K562 (cell line): Measurements from ENCODE around the gene FHIT. TPM values are rescaled to one million over a fixed set of nuclear protein-coding genes. Genes with fewer than 3 reads are reported as not detected.

Experiments used
- ATAC-seq: fragments of 200-7000 bp; cut with Tn5 transposase; 3 replicates; pipeline ENCODE4 v1.9.1; 2020; ENCODE audit warnings: moderate library complexity
- BruUV-seq: library from RNA; stranded (reverse); fragments of 400-500 nt; replicated peaks from 2 replicates; lab custom pipeline; 2021; lab: Mats Ljungman, UMichigan
- CTCF ChIA-PET: fragments of 300-600 bp; formaldehyde crosslinking; extraction: SDS; loops from one replicate; lab custom pipeline; 2021; ENCODE audit warnings: low intra/inter-chr PET ratio; lab: Yijun Ruan, JAX
- POLR2A ChIA-PET: fragments of 300-600, 350-650 bp; sonication (Branson Sonifier 250); formaldehyde crosslinking; extraction: SDS; loops from one replicate; lab custom pipeline; 2021; ENCODE audit warnings: antibody characterized with exemption, inconsistent platforms; lab: Yijun Ruan, JAX
- DNase-seq, 4 experiments: peaks; one replicate each; pipeline versions ENCODE4 v3.0.0 to v3.0.0-alpha.2; 2011 to 2018; ENCODE audit warnings: low spot score in 3 of 4, mixed read lengths in 3 of 4; ENCODE audit errors: extremely low read depth in 1 of 4
- FAIRE-seq: peaks from 2 replicates; lab custom pipeline; 2011; peaks lifted over from hg19 to GRCh38; lab: Jason Lieb, UNC
- H2AFZ ChIP-seq: 2 replicates; pipeline ENCODE4 v1.6.0; 2011; ENCODE audit warnings: low read depth, low read length, control low read depth, inconsistent platforms
- H3K27ac ChIP-seq: fragments of 200-600 bp; 3 replicates; pipeline ENCODE4 v1.8.0; 2011; ENCODE audit warnings: low read depth, mild to moderate bottlenecking, control low read depth, inconsistent platforms, low read length, moderate library complexity, mixed read lengths; ENCODE audit errors: extremely low read depth
- H3K27me3 ChIP-seq, 2 experiments: fragments of 300-600 bp in 1 of 2; 2 replicates in 1 of 2; 3 replicates in 1 of 2; pipeline versions ENCODE4 v1.6.0 to v1.8.0; 2011; ENCODE audit warnings: inconsistent platforms in 2 of 2, low read length in 2 of 2, mild to moderate bottlenecking in 1 of 2, mixed read lengths in 1 of 2, moderate library complexity in 1 of 2; ENCODE audit not compliant: control insufficient read depth in 2 of 2, insufficient read depth in 2 of 2
- H3K36me3 ChIP-seq: fragments of 300-600 bp; 3 replicates; pipeline ENCODE4 v1.8.0; 2011; ENCODE audit warnings: mild to moderate bottlenecking, low read length, inconsistent platforms; ENCODE audit not compliant: control insufficient read depth, insufficient read depth
- H3K4me1 ChIP-seq, 2 experiments: fragments of 200-600 bp in 1 of 2; replicated peaks in 1 of 2; 2 replicates in 1 of 2; 3 replicates in 1 of 2; pipeline versions ENCODE4 v1.5.1 to v1.8.0; 2011; ENCODE audit warnings: inconsistent platforms in 2 of 2, low read length in 2 of 2, mild to moderate bottlenecking in 1 of 2, mixed read lengths in 1 of 2, moderate library complexity in 1 of 2; ENCODE audit not compliant: control insufficient read depth in 2 of 2, insufficient read depth in 2 of 2
- H3K4me2 ChIP-seq: 2 replicates; pipeline ENCODE4 v1.6.1; 2011; ENCODE audit warnings: low read length, control low read depth, inconsistent platforms, mixed read lengths; ENCODE audit not compliant: insufficient read depth
- H3K4me3 ChIP-seq: fragments of 200-600 bp; sonication (generic), shearing (Covaris generic); 2 replicates; pipeline ENCODE4 v1.5.1; 2016; ENCODE audit warnings: control low read depth, inconsistent platforms
- H3K79me2 ChIP-seq: fragments of 200-600 bp; 3 replicates; pipeline ENCODE4 v1.8.0; 2011; ENCODE audit warnings: low read length, inconsistent platforms; ENCODE audit not compliant: control insufficient read depth, insufficient read depth
- H3K9ac ChIP-seq, 2 experiments: 2 replicates each; pipeline versions ENCODE4 v1.6.0 to v1.6.1; 2011; ENCODE audit warnings: low read depth in 2 of 2, low read length in 2 of 2, control low read depth in 1 of 2, inconsistent platforms in 1 of 2, mild to moderate bottlenecking in 1 of 2, mixed read lengths in 1 of 2; ENCODE audit not compliant: insufficient read depth in 1 of 2
- H3K9me1 ChIP-seq: one replicate; pipeline ENCODE4 v1.6.0; 2011; ENCODE audit warnings: inconsistent platforms, mild to moderate bottlenecking, low read length, moderate library complexity; ENCODE audit not compliant: control insufficient read depth, insufficient read depth
- H3K9me3 ChIP-seq: replicated peaks from 2 replicates; pipeline ENCODE4 v1.5.1; 2011; ENCODE audit warnings: low read depth, low read length, inconsistent platforms; ENCODE audit not compliant: control insufficient read depth, insufficient read depth
- H4K20me1 ChIP-seq: replicated peaks from 2 replicates; pipeline ENCODE4 v1.6.1; 2011; ENCODE audit warnings: low read length, inconsistent platforms, mixed read lengths; ENCODE audit not compliant: control insufficient read depth, insufficient read depth
- CBFA2T3 ChIP-seq: fragments of 450-650 bp; IDR thresholded peaks from 2 replicates; pipeline ENCODE4 v1.6.1; 2017
- CREBBP ChIP-seq: IDR thresholded peaks from one replicate; pipeline ENCODE4 v1.6.1; 2012; ENCODE audit warnings: low read depth, mild to moderate bottlenecking, control low read depth, inconsistent platforms, low read length
- MGA ChIP-seq: fragments of 450-650 bp; IDR thresholded peaks from 2 replicates; pipeline ENCODE4 v1.6.1; 2016; ENCODE audit warnings: mild to moderate bottlenecking, moderate library complexity
- TAL1 ChIP-seq: fragments of 450-650 bp; IDR thresholded peaks from 2 replicates; pipeline ENCODE4 v1.6.1; 2016; ENCODE audit warnings: mild to moderate bottlenecking
- ZNF239 ChIP-seq: fragments of 250-450 bp; sonication (Bioruptor Pico); IDR thresholded peaks from 2 replicates; pipeline ENCODE4 v1.4.0; 2020; ENCODE audit warnings: mild to moderate bottlenecking
- ZNF655 ChIP-seq: fragments of 250-450 bp; sonication (Bioruptor Pico); IDR thresholded peaks from 2 replicates; pipeline ENCODE4 v1.5.0; 2021
- WGBS: fragments of 100-300 bp; shearing (Covaris generic); methylation state at CpG from one replicate; pipeline ENCODE4 v1.1.6; 2016; ENCODE audit warnings: low coverage, mixed read lengths; ENCODE audit not compliant: insufficient coverage; ENCODE audit errors: missing lambda C conversion rate; 5-methylcytosine and 5-hydroxymethylcytosine counted together
- in situ Hi-C: fragments of 300-500 bp; cut with MboI; formaldehyde crosslinking; loops from 4 replicates; pipeline ENCODE4 v1.15.0; 2018; ENCODE audit warnings: inconsistent platforms, mixed read lengths
- intact Hi-C: fragments of 100-400 bp; cut with micrococcal nuclease; formaldehyde crosslinking; loops from 2 replicates; pipeline ENCODE4 v1.14.2; 2022
- polyA plus RNA-seq, 8 experiments: library from polyadenylated mRNA; depleted of rRNA in 4 of 8; stranded (reverse) in 5 of 8; unstranded in 3 of 8; fragments of >200 nt; fragmentation: Nextera tagmentation in 2 of 8; fragmentation: Illumina TruSeq in 1 of 8; extraction: Ambion mirVana in 2 of 8; extraction: Trizol in 1 of 8; gene quantifications; 2 replicates each; pipeline versions ENCODE4 v1.2.1 to v1.2.3, GENCODE V29; 2011 to 2014; ENCODE audit warnings: inconsistent platforms in 1 of 8, missing spikeins in 1 of 8
- total RNA-seq, 7 experiments: library from RNA; depleted of rRNA in 6 of 7; stranded (reverse); fragments of >200 nt in 6 of 7; fragmentation: Illumina TruSeq in 2 of 7; extraction: Trizol in 2 of 7; gene quantifications; 2 replicates each; pipeline versions ENCODE4 v1.2.1 to v1.2.3, GENCODE V29; 2011 to 2021; ENCODE audit warnings: low replicate concordance in 1 of 7

The FHIT gene
- total and polyA plus RNA-seq, 9 of the 15 experiments (the other 6 are each of a cell fraction or from before 2014, with no cell fraction given): 1.7 to 9.1 (median 4.3) TPM

GRCh38 chr3:60430205-60430604 lies 821.0 kb downstream of the FHIT start (continued):
- TF ChIP-seq ZNF655 (CRISPR knock-in tag) (no peak), CREBBP (no peak)
- TF ChIP-seq, all 486 proteins: peak for 0

GRCh38 chr3:60427109-60427508 lies 824.1 kb downstream of the FHIT start:
- ChIA-PET POLR2A (no interaction called here), CTCF (no interaction called here)
- peak; percentile 8; the same call in 1 of the 2 replicates for TF ChIP-seq TAL1
- TF ChIP-seq CBFA2T3: peak; percentile 59
- TF ChIP-seq MGA: peak; percentile 23; the same call in 1 of the 2 replicates
- TF ChIP-seq ZNF239 (CRISPR knock-in tag): no peak
- H2AFZ ChIP-seq: no peak overlapping the region
- intact Hi-C loops: no loop called here
- ATAC-seq (no peak), FAIRE-seq (no peak), DNase-seq (peak in 2 of 4 experiments; percentile 9 to 39)
- no peak overlapping the region for H3K4me2 ChIP-seq
- WGBS: 30% methylated on average over 5 of the region's 5 CpGs
- H4K20me1 ChIP-seq: no peaks in the 10 kb centered on the region
- no TSS peak for BruUV-seq
- H3K36me3 ChIP-seq: no peaks in the 10 kb centered on the region
- H3K27me3 ChIP-seq: no peaks in the 10 kb centered on the region
- peaks cover 0 to 11% of the 10 kb centered on the region in 2 experiments; a peak in 4 of 5 replicates for H3K4me1 ChIP-seq
- H3K9ac ChIP-seq: no peak overlapping the region
- in situ Hi-C loops: no loop called here
- no peaks in the 10 kb centered on the region for H3K9me3 ChIP-seq
- no peak overlapping the region for H3K27ac ChIP-seq
- no peaks in the 10 kb centered on the region for H3K9me1 ChIP-seq
- H3K4me3 ChIP-seq: no peak overlapping the region
- H3K79me2 ChIP-seq: no peaks in the 10 kb centered on the region
